Stimulated activated CD4-positive, alpha-beta T cell treated with anti-CD3 and anti-CD28 coated beads, Interleukin-4, amount 100 ng/mL, for 1 hour (primary cell): Measurements from ENCODE around the gene TNS3.

Experiments used
- DNase-seq: peaks from one replicate; pipeline ENCODE4 v3.0.0-alpha.2; 2020

The TNS3 gene

DNA sequence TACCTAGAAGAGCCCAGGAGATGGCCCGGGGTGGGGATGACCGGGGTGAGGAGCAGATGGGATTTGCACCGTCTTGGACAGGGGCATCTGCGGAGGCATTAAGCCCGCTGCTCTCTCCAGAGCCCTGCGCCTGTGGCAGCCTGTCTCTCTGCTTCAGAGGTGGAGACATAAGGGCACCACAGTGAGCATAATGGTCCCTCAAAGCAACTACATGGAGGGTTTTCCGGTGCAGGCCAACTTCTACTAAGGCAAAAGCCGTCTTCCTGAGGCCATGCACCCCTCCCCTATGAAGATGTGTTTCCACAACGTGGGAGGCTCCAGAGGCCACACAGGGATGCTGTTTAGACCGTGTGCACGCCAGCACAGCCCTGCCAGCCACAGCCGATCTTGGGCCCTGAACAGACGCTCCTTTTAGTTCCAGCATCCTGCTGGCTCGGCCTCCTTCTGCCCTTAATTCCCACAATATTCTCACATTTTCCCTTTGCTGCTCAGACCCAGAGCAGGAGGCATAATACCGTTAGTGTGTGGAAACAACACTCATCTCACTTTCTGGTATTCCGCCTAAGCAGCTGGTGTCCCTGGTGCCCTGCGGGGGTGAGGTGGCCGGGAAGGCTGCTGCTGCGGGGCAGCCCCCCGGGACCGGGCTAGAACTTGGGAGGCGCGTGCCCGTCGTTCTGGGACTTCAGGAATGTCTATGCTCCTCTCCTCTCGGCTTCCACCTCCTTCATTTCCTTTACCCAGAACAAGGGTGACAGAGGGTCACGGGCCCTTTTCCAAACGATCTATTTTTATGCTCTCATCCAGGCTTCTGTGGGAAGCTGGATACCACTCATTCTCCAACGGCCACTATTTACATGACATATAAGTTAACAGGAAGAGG is 266.9 kb downstream of the TNS3 start:
- no peak for DNase-seq

DNA sequence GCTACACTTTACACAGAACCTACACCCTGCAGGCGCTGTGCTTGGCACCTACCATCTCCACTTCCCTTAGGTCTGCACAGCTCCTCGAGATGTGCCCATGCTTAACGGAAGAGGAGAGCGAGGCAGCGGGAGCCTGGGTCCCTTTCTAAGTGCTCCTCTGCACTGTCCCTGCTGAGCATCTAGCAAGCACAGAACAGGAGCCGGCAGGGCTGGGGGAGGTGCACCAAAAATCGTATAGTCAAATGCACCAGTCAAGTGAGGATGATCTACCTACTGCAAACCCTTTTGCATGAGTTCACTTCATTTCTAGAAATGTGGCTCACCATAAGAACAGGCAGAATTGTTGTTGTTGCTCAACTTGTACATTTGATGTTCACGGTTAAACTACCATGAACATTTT is 267.7 kb downstream of the TNS3 start:
- DNase-seq, result no peak

GRCh38 chr7:47313564-47313963 is 268.3 kb downstream of the TNS3 start:
- DNase-seq, result no peak

GRCh38 chr7:47311891-47312290 is 270.0 kb downstream of the TNS3 start:
- no peak for DNase-seq

DNA sequence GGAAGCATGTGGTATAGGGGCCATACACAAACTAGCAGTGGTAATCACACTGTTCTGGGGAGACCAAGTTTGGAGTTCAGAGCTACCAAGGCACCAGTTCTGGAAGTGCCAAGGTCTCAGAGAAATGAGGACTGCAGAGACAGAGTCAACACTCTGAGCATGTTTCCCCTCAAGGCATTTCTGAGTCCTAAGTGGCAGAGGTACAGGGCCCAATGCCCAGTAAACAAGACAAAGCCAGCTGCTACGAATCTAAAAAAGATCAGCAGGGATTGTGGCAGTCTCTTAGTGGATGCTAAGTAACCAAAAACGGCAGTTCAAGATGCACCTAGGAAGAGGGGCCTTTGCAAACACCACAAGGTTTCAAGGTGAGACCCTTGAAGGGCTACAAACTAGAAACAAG is 271.9 kb downstream of the TNS3 start:
- no peak for DNase-seq

GRCh38 chr7:47308808-47309207 is 273.1 kb downstream of the TNS3 start:
- DNase-seq, result no peak

GRCh38 chr7:47307311-47307710 is 274.6 kb downstream of the TNS3 start:
- no peak for DNase-seq

- no peak for DNase-seq
Observed at GRCh38 chr7:47304727-47305719, 276.9 kb downstream of the TNS3 start.

DNA sequence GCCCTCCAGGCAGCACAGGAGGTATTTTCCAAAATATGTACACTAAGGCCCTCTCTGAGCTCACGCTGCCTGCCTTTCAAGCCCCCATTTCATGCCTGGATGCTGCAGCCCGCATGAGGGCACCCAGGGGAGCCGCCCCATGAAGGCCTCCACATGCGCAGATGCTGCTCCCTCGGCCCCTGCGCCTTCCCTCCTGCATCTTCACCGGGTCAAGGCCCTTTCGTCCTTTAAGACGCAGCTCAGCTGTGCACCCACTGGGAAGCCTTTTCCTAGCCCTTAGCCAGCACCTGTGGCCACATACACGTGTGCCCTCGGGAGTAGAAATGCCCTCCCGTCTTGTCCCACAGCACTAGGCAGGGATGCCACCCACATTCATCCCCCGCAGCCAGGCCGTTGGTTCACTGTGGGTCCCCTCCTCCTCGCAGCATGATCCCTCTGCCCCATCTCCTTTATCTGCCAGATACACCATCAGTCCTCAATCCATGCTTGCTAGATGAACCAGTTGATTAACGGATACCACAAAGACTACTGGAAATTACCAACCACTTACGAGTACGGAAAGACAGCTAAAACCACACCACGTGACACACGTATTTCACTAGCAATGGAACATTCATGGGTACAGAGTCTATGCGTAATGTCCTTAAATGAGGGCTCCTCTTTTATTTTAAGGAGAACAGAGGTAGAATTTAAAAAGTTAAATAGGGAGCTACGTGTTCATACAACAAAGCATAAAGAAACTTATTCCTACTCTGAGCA is 278.0 kb downstream of the TNS3 start:
- DNase-seq, result no peak

DNA sequence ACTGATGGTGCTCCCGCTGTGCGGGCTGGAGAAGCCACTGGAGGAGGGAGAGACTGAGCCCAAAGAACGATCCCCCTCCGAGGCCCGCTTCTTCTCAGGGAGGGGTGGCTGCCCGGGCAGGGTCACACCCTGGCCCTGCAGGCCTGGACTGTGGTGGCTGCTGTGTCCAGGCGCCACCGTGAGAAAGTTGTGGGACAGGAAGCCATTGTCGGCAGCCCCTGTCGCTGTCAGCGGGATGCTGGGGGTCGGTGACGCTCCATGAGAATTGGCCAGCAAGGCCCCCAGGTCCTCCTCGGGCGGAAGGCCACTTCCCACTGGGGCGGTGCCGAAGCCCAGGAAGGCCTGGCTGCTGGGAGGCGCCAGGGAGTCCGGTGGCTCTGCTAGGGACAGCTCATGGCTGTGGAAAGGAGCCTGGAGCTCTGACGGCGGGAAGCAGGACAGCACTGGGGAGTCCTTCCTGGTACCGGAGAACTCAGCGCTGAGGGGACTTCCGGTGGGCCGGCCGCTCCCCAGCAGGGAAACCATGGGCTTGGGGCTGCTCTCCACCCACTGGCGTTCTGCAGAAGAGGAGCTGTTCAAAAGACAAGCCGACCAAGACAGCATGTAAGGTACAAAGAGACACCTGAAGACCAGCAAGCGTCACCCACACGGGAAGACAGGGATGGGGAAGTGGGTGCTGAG is 278.8 kb downstream of the TNS3 start:
- no peak for DNase-seq

DNA sequence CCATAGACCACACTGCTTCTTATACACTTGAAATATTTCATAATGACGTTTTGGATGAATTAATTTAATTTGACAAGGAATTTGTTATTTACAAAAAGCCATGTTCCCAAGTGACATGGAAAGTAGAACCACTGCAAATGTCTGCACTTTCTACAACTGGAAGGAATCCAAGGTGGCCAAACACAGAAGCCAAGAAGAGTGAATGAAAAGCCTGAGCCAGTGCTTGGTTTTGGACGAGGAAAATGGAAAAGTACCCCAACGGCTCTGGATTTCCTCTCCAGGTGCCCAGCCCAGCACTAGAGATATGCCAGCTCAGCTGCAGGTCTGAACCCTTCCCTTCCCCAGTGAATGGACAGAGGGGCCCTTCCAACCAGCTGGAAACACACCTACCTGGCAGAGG is 279.4 kb downstream of the TNS3 start:
- DNase-seq, result no peak

- DNase-seq, result no peak
Observed at GRCh38 chr7:47301657-47302295, 280.1 kb downstream of the TNS3 start.

GRCh38 chr7:47301105-47301477 is 280.8 kb downstream of the TNS3 start:
- DNase-seq, result no peak

DNA sequence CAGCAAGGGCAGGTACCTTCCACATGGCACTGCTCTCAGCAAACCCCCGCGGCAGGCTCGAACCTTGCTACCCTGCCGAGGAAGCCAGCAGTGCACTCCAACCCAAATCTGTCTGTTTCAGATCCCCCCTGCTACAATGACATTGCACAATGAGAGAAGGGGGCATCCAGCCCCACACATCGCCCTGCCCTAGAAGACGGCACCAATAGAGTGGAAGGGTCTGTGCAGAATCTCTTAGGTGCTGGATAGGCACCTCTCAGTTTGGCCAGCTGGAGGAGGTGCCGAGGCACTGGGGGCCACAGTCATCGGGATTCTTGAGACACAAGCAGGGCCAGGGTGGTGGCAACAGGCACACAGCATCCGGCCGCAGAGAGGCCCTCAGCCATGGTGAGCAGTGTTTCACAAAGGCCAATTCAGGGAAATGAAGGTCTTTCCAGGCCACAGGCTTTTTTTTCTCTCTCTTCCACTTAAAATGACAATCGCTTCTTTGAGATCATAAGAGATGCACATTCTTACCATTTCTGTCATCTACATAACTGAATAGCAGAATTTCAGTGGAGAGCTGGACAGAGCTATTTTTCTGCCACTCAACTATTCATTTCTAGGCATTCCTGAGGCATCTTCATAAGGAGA is 281.3 kb downstream of the TNS3 start:
- DNase-seq, result no peak

- no peak for DNase-seq
Observed at GRCh38 chr7:47299496-47299895, 282.4 kb downstream of the TNS3 start.

- no peak for DNase-seq
Observed at GRCh38 chr7:47298636-47299035, 283.3 kb downstream of the TNS3 start.

DNA sequence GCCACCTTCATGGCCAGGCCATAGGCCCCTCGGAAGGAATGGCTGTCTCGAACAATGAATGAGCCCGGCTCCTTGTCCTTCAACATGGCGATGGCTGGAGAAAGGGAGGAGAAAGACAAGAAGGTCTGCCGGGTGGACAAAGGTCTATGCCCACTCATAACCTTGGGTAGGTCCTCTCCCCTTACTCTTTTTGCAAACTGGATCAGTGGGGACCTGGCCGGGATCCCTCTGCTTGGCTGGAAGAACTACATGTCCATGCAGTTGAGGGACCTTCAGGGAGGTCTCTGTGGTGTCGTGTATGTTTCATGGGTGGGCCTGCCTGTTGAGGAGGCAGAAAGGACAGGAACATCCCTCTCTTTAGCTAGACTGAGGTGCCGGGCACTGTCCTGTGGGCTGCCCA is 284.8 kb downstream of the TNS3 start:
- no peak for DNase-seq

GRCh38 chr7:47295606-47296005 is 286.3 kb downstream of the TNS3 start:
- DNase-seq, result no peak

DNA sequence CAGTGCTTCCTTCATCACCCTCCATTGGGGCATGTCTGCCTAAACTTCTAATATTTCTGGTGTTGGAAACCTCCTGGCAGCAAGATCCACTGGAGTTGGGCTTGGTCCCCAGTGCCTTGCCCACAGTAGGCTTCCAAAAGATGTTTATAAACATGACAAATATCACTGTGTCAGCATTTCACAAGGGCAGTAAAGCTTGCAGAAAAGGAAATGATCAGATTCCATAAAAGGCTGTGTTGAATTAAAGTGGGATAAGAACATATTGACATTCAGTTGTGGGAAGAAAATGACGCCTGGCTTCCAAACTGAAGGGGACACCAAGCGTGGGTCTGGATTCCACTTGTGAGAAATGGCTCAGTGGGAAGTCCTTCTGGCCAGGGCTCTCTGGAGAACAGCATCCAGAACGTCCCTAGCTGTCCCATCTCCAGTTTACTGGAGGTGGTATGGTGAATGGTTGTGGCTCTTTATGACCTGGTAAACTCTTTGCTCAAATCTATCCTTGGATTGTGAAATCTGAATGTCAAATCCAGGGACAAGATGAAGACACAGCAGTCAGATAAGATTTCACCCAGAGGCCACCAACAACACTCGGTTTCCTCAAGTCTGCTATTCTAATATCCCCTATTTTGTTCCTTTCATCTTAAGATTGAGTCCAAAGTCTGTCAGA is 287.2 kb downstream of the TNS3 start:
- DNase-seq, result no peak

GRCh38 chr7:47293884-47294555 is 287.9 kb downstream of the TNS3 start:
- DNase-seq, result no peak
